Astrocyte of the cerebellum (primary cell): Measurements from ENCODE around the gene UROS.

Experiments used
- DNase-seq: peaks from one replicate; pipeline ENCODE4 v3.0.0-alpha.2; 2011; ENCODE audit warnings: low read depth
- H3K4me3 ChIP-seq: 2 replicates; pipeline ENCODE4 v1.5.1; 2011; ENCODE audit warnings: mild to moderate bottlenecking, low read depth, low read length, moderate library complexity
- CTCF ChIP-seq: IDR thresholded peaks from 2 replicates; pipeline ENCODE4 v1.5.1; 2012; ENCODE audit warnings: low read length, low read depth, moderate library complexity, mild to moderate bottlenecking; ENCODE audit errors: missing control alignments
- in situ Hi-C: cut with HindIII; loops from 2 replicates; pipeline ENCODE4 v1.10.0; 2017; ENCODE audit warnings: low sequenced_read_pairs

Gene UROS

GRCh38 chr10:125762692-125763648, 60.1 kb downstream of the UROS start:
- no peak for DNase-seq
- no peak for TF ChIP-seq CTCF
- H3K4me3 ChIP-seq = no peak overlapping the region
- in situ Hi-C loops = no loop called here

GRCh38 chr10:125761961-125762360, 61.1 kb downstream of the UROS start:
- in situ Hi-C loops = no loop called here
- no peak for TF ChIP-seq CTCF
- H3K4me3 ChIP-seq = no peak overlapping the region
- DNase-seq = peak; percentile 4

- no peak overlapping the region for H3K4me3 ChIP-seq
- no peak for TF ChIP-seq CTCF
- no peak for DNase-seq
- in situ Hi-C loops = no loop called here
Observed at GRCh38 chr10:125757742-125758141, 65.3 kb downstream of the UROS start.

GRCh38 chr10:125756853-125757487, 66.1 kb downstream of the UROS start:
- in situ Hi-C loops = no loop called here
- H3K4me3 ChIP-seq = no peak overlapping the region
- no peak for DNase-seq
- TF ChIP-seq CTCF = no peak

- H3K4me3 ChIP-seq = no peak overlapping the region
- no peak for DNase-seq
- TF ChIP-seq CTCF = no peak
- in situ Hi-C loops = no loop called here
Observed at GRCh38 chr10:125756196-125756595, 66.9 kb downstream of the UROS start.

- in situ Hi-C loops = no loop called here
Observed at GRCh38 chr10:125747417-125747816, 75.6 kb downstream of the UROS start.

More at GRCh38 chr10:125747417-125747816, 75.6 kb downstream of the UROS start:
- no peak for TF ChIP-seq CTCF
- no peak overlapping the region for H3K4me3 ChIP-seq
- no peak for DNase-seq
